Lower leg skin (tissue), 4 donors: ENCODE results near the gene AGBL5. TPM values are rescaled to one million over a fixed set of nuclear protein-coding genes. Genes with fewer than 3 reads are reported as not detected.
"Not testable (repeated sequence)": the region's sequence is repeated elsewhere in the genome, so short reads cannot be mapped to it uniquely, and the experiment has no call there.

ENCODE experiments used
- DNase-seq, 2 donors: peaks; one replicate each; pipeline ENCODE4 v3.0.0-alpha.2; 2019; ENCODE audit warnings: low spot score in 2 of 2
- H3K4me3 ChIP-seq: fragments of 200-600 bp; sonication (generic); 2 replicates; pipeline ENCODE4 v1.5.1; 2017; ENCODE audit warnings: mild to moderate bottlenecking, low read depth; ENCODE audit not compliant: poor library complexity, severe bottlenecking
- CTCF ChIP-seq, 3 donors: fragments of 450-650 bp; IDR thresholded peaks; one replicate each; pipeline ENCODE4 v1.5.1; 2016; ENCODE audit warnings: antibody characterized with exemption in 3 of 3, mild to moderate bottlenecking in 3 of 3, moderate library complexity in 2 of 3
- POLR2A ChIP-seq, 2 donors: fragments of 450-650 bp; IDR thresholded peaks; one replicate each; pipeline ENCODE4 v1.6.1; 2016 to 2017; ENCODE audit warnings: antibody characterized with exemption in 2 of 2, mild to moderate bottlenecking in 1 of 2, moderate library complexity in 1 of 2
- WGBS, 2 donors: methylation state at CpG; one replicate each; pipeline ENCODE4 v1.1.5; 2018; 5-methylcytosine and 5-hydroxymethylcytosine counted together
- intact Hi-C: fragments of 100-400 bp; cut with DNase I; formaldehyde crosslinking; loops from one replicate; pipeline ENCODE4 v1.15.0; 2023; ENCODE audit warnings: low total_unique reads
- total RNA-seq, 4 donors: library from RNA; depleted of rRNA; stranded (reverse); fragments of >200 nt; gene quantifications; one replicate each; pipeline ENCODE4 v1.1.0, GENCODE V29; 2016

AGBL5 gene
- total RNA-seq, 4 donors from 2014 or later = 9.4 to 17.0 (median 16.4) TPM

- TF ChIP-seq CTCF (IDR thresholded peaks at IDR 0.05) (no peak), POLR2A (IDR thresholded peaks at IDR 0.05) (no peak)
- DNase-seq = peak in 1 of 2 donors; percentile 90
- H3K4me3 ChIP-seq = peak overlapping the region; percentile 36
- intact Hi-C loops = no loop called here
- WGBS, 2 donors = 9 to 11% methylated on average over 31 to 34 of the region's 34 CpGs
These were observed 20.7 kb downstream of the AGBL5 start for GRCh38 chr2:27071990-27072830.

GRCh38 chr2:27072920-27073319 lies 21.5 kb downstream of the AGBL5 start:
- intact Hi-C loops = no loop called here
- 89% methylated on average over 5 of the region's 5 CpGs for WGBS, 2 donors
- H3K4me3 ChIP-seq = no peak overlapping the region
- TF ChIP-seq POLR2A (IDR thresholded peaks at IDR 0.05) (no peak), CTCF (IDR thresholded peaks at IDR 0.05) (no peak)
- DNase-seq = no peak

GRCh38 chr2:27073782-27074181 lies 22.3 kb downstream of the AGBL5 start:
- intact Hi-C loops = no loop called here
- no peak for TF ChIP-seq POLR2A (IDR thresholded peaks at IDR 0.05)
- TF ChIP-seq CTCF (IDR thresholded peaks at IDR 0.05) = no peak
- DNase-seq = no peak
- 40 to 57% methylated on average over 2 of the region's 2 CpGs for WGBS, 2 donors
- no peak overlapping the region for H3K4me3 ChIP-seq

- intact Hi-C loops = loop anchor here (5.0 kb wide), 1 partner anchor 103 kb away; the partner anchor contains the start of gene MAPRE3
- no peak for DNase-seq
- TF ChIP-seq CTCF (IDR thresholded peaks at IDR 0.05) (no peak), POLR2A (IDR thresholded peaks at IDR 0.05) (no peak)
- H3K4me3 ChIP-seq = no peak overlapping the region
- WGBS, 2 donors = 69 to 72% methylated on average over 4 of the region's 4 CpGs
These were observed 23.5 kb downstream of the AGBL5 start for GRCh38 chr2:27074738-27075565.

GRCh38 chr2:27075566-27075871 lies 24.1 kb downstream of the AGBL5 start:
- intact Hi-C loops = loop anchor here (5.0 kb wide), 1 partner anchor 103 kb away; the partner anchor contains the start of gene MAPRE3
- DNase-seq, H3K4me3 ChIP-seq: not testable (repeated sequence)
- WGBS, 2 donors = 79 to 89% methylated on average over 6 of the region's 6 CpGs

- no peak overlapping the region for H3K4me3 ChIP-seq
- intact Hi-C loops = loop anchor here (5.0 kb wide), 1 partner anchor 104 kb away; the partner anchor contains the start of gene MAPRE3
- 77 to 81% methylated on average over 4 of the region's 4 CpGs for WGBS, 2 donors
- TF ChIP-seq POLR2A (IDR thresholded peaks at IDR 0.05) (no peak), CTCF (IDR thresholded peaks at IDR 0.05) (no peak)
- DNase-seq = no peak
These were observed 24.9 kb downstream of the AGBL5 start for GRCh38 chr2:27076323-27076722.
